Bronchial epithelial cell (primary cell): Measurements from ENCODE around the gene DGKB. TPM values are rescaled to one million over a fixed set of nuclear protein-coding genes. Genes with fewer than 3 reads are reported as not detected.
"Not testable (repeated sequence)": the region's sequence is repeated elsewhere in the genome, so short reads cannot be mapped to it uniquely, and the experiment has no call there.

Source experiments
- DNase-seq: peaks from one replicate; pipeline ENCODE4 v3.0.0-alpha.2; 2010; ENCODE audit warnings: low read depth
- FAIRE-seq: peaks from 2 replicates; lab custom pipeline; 2011; peaks lifted over from hg19 to GRCh38; lab: Jason Lieb, UNC
- H3K27me3 ChIP-seq: 2 replicates; pipeline ENCODE4 v1.5.1; 2011; ENCODE audit warnings: low read length; ENCODE audit not compliant: control insufficient read depth, insufficient read depth
- H3K36me3 ChIP-seq: 2 replicates; pipeline ENCODE4 v1.5.1; 2011; ENCODE audit warnings: low read length; ENCODE audit not compliant: control insufficient read depth, insufficient read depth
- H3K4me3 ChIP-seq: 2 replicates; pipeline ENCODE4 v1.5.1; 2011; ENCODE audit warnings: mild to moderate bottlenecking, low read depth, low read length, control low read depth
- total RNA-seq: library from RNA; depleted of rRNA; stranded (reverse); fragments of >200 nt; gene quantifications from 2 replicates; pipeline ENCODE4 v1.2.1, GENCODE V29; 2014
- TF ChIP-seq, protein P1 (sequence below): IDR thresholded peaks from 2 replicates; pipeline ENCODE4 v1.5.1; 2011; ENCODE audit warnings: mild to moderate bottlenecking, moderate library complexity, low read length, control low read depth, inconsistent platforms; ENCODE audit not compliant: insufficient read depth, severe bottlenecking

Gene DGKB
- total RNA-seq, 1 donor from 2014 or later: not detected

- TF ChIP-seq, protein P1, sequence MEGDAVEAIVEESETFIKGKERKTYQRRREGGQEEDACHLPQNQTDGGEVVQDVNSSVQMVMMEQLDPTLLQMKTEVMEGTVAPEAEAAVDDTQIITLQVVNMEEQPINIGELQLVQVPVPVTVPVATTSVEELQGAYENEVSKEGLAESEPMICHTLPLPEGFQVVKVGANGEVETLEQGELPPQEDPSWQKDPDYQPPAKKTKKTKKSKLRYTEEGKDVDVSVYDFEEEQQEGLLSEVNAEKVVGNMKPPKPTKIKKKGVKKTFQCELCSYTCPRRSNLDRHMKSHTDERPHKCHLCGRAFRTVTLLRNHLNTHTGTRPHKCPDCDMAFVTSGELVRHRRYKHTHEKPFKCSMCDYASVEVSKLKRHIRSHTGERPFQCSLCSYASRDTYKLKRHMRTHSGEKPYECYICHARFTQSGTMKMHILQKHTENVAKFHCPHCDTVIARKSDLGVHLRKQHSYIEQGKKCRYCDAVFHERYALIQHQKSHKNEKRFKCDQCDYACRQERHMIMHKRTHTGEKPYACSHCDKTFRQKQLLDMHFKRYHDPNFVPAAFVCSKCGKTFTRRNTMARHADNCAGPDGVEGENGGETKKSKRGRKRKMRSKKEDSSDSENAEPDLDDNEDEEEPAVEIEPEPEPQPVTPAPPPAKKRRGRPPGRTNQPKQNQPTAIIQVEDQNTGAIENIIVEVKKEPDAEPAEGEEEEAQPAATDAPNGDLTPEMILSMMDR: no peak
- Histone ChIP-seq H3K36me3 (no peaks in the 10 kb centered on the region), H3K27me3 (no peaks in the 10 kb centered on the region), H3K4me3 (no peak overlapping the region)
- DNase-seq: no peak
- no peak for FAIRE-seq
Observed at GRCh38 chr7:14495633-14496032, 406.9 kb downstream of the DGKB start.

DNA sequence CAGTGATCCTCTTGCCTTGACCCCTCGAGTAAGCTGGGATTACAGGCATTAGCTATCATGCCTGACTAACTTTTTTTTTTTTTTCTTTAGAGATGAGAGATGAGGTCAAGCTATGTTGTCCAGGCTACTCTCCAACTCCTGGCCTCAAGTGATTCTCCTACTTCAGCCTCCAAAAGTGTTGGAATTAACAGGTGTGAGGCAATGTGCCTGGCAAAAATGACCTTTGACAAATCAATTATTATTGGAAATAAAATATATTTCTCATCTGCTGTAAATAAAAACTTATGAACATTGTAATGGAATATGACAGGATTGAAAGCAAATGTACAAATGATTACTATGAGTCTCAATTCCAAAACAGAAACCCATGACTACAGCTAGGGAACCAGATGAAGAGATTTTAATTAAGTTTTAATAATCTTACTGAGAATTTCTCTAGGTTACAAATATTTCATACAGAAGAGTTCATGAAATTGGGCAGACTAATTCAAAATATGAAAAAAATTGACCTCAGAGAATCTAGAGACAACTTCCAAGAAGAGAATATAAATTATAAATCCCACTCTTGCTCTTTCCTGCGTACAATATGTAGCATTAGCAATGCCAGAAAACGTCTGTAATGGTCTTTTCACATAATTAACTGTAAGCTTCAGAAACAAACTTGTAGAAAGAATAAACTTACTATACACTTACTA lies 414.7 kb downstream of the DGKB start:
- FAIRE-seq (no peak), DNase-seq (no peak)
- no peaks in the 10 kb centered on the region for H3K36me3 ChIP-seq
- TF ChIP-seq, protein P1: no peak
- no peak overlapping the region for H3K4me3 ChIP-seq
- H3K27me3 ChIP-seq: no peaks in the 10 kb centered on the region

DNA sequence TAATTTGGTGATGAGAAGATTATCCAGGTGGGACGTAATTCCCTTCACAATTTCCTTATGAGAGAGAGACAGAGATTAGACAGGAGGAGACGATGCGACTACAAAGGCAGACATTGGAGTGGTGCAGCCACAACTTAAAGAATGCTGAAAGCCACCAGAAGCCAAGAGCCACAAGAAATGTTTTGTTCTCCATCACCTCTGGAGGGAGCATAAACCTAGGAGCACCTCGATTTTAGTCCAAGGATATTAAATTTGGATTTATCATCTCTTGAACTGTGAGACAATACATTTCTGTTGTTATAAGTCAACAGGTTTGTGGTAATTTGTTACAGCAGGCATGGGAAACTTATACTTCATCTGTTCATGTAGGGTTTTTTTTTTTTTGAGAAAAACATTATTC lies 418.9 kb downstream of the DGKB start:
- Histone ChIP-seq H3K27me3 (no peaks in the 10 kb centered on the region), H3K4me3 (no peak overlapping the region), H3K36me3 (no peaks in the 10 kb centered on the region)
- DNase-seq (no peak), FAIRE-seq (no peak)
- TF ChIP-seq, protein P1: no peak

DNA sequence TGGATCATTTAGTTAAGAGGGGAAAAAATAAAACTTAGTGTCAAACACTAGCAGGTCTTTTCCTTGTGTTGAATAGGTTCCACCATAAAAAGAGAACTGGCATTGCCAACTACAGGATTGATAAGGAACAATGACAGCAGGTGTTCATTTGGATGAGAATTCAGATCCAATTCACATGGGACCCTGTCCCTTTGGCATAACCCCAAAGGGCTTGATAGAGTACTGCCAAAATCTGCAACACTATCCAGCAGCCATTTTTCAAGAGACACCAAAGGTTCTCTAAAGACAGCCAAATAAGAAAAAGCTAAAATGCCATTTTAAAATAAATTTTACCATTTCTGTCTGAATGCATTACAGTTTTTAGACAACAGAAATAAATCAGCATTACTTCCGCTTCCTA lies 422.3 kb downstream of the DGKB start:
- FAIRE-seq (no peak), DNase-seq (no peak)
- Histone ChIP-seq H3K36me3 (no peaks in the 10 kb centered on the region), H3K27me3 (no peaks in the 10 kb centered on the region), H3K4me3 (no peak overlapping the region)
- TF ChIP-seq, protein P1: no peak

DNA sequence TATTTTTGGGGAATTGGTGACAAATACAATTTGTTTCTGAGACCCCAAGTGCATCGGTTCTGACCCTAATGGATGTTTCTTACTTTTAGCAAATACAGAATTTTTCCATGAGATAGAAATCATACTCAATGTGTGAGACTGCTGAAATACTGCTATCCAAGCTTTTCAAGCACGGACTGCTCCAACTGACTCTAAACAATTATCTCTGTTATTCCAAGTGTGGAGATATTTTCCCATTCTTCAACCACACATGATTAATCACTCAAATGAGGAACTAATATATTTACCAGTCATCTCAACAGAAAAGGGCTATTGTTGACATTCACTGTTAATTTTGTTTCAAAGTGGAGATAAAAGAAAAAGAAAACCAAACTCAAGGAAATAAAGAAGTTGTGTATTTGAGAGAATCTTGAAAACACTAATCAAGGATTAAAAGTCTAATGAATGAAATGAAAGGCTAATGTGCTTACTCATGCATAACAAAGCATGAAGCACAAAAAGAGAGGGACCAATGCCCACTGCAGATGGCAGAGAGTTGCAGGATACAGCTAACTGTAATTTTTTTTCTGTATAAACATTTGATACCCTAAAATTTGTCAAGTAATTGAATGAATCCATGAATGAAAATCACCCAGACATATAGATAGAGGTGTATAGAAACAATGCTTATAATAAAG lies 423.6 kb downstream of the DGKB start:
- TF ChIP-seq, protein P1: no peak
- no peaks in the 10 kb centered on the region for H3K27me3 ChIP-seq
- H3K4me3 ChIP-seq: no peak overlapping the region
- DNase-seq (no peak), FAIRE-seq (no peak)
- no peaks in the 10 kb centered on the region for H3K36me3 ChIP-seq

GRCh38 chr7:14461716-14462115 lies 440.8 kb downstream of the DGKB start:
- H3K27me3 ChIP-seq, FAIRE-seq: not testable (repeated sequence)

DNA sequence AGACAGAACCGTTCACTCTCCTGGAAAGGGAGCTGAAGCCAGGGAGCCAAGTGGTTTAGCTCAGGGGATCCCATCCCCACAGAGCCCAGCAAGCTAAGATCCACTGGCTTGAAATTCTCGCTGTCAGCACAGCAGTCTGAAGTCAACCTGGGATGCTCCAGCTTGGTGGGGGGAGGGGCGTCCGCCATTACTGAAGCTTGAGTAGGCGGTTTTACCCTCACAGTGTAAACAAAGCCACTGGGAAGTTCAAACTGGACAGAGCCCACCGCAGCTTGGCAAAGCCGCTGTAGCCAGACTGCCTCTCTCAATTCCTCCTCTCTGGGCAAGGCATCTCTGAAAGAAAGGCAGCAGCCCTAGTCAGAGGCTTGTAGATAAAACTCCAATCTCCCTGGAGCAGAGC lies 443.7 kb downstream of the DGKB start:
- not testable (repeated sequence) for FAIRE-seq, H3K36me3 ChIP-seq, H3K27me3 ChIP-seq, DNase-seq, H3K4me3 ChIP-seq

More at GRCh38 chr7:14461716-14462115, 440.8 kb downstream of the DGKB start:
- H3K36me3 ChIP-seq, H3K4me3 ChIP-seq, DNase-seq: not testable (repeated sequence)
